ENCODE results near the gene BSDC1. TPM values are rescaled to one million over a fixed set of nuclear protein-coding genes. Genes with fewer than 3 reads are reported as not detected.

BSDC1 gene
- total and polyA plus RNA-seq, 2 experiments from 2014 or later: 22.7 to 50.7 TPM

DNA sequence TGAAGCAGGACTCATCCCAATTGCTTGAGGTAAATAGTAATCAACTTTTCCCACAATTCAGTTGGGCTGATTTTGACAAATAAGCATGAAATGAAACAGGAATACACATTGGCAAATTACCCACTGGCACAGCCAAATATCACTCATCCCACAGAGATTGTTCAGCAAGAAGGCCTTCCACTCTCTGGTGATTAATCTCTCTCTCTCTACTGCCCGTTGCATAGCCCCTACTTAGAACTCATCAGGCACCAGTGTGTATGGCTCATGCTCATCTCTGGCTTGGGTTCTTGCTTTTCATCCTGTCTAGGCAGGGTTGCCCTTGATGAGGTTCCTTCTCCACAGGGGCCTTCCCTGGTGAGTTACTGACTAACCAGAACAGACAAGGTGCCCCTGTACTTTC lies 1.1 kb downstream of the BSDC1 start:
- H3K9me3 Mint-ChIP-seq: peaks cover 11% of the 10 kb centered on the region; the same call in 2 of the 3 replicates
- ATAC-seq (no peak), DNase-seq (ENCODE audit: low spot score) (no peak)
- H3K4me1 ChIP-seq (ENCODE audit: insufficient read depth): peaks cover 10% of the 10 kb centered on the region; the same call in 1 of the 2 replicates
- H3F3A ChIP-seq (replicated peaks; ENCODE audit: low read depth): peaks cover 9% of the 10 kb centered on the region; the same call in 1 of the 2 replicates
- H3K4me1 Mint-ChIP-seq: peaks cover 13% of the 10 kb centered on the region; the same call in 2 of the 3 replicates
- peak overlapping the region; percentile 84 for H3K4me2 ChIP-seq
- peak overlapping the region; percentile 100; the same call in 1 of the 2 replicates for H3K27ac Mint-ChIP-seq
- no peak overlapping the region for H2AFZ ChIP-seq
- peak overlapping the region; percentile 70 for H3K4me3 ChIP-seq
- no peaks in the 10 kb centered on the region for H3K36me3 ChIP-seq (ENCODE audit: insufficient read depth)
- no peak for TF ChIP-seq NANOG (IDR thresholded peaks at IDR 0.05; ENCODE audit: borderline replicate concordance)
- TF ChIP-seq STAT1 (IDR thresholded peaks at IDR 0.05; ENCODE audit: unreplicated experiment): no peak
- TF ChIP-seq, protein P1, sequence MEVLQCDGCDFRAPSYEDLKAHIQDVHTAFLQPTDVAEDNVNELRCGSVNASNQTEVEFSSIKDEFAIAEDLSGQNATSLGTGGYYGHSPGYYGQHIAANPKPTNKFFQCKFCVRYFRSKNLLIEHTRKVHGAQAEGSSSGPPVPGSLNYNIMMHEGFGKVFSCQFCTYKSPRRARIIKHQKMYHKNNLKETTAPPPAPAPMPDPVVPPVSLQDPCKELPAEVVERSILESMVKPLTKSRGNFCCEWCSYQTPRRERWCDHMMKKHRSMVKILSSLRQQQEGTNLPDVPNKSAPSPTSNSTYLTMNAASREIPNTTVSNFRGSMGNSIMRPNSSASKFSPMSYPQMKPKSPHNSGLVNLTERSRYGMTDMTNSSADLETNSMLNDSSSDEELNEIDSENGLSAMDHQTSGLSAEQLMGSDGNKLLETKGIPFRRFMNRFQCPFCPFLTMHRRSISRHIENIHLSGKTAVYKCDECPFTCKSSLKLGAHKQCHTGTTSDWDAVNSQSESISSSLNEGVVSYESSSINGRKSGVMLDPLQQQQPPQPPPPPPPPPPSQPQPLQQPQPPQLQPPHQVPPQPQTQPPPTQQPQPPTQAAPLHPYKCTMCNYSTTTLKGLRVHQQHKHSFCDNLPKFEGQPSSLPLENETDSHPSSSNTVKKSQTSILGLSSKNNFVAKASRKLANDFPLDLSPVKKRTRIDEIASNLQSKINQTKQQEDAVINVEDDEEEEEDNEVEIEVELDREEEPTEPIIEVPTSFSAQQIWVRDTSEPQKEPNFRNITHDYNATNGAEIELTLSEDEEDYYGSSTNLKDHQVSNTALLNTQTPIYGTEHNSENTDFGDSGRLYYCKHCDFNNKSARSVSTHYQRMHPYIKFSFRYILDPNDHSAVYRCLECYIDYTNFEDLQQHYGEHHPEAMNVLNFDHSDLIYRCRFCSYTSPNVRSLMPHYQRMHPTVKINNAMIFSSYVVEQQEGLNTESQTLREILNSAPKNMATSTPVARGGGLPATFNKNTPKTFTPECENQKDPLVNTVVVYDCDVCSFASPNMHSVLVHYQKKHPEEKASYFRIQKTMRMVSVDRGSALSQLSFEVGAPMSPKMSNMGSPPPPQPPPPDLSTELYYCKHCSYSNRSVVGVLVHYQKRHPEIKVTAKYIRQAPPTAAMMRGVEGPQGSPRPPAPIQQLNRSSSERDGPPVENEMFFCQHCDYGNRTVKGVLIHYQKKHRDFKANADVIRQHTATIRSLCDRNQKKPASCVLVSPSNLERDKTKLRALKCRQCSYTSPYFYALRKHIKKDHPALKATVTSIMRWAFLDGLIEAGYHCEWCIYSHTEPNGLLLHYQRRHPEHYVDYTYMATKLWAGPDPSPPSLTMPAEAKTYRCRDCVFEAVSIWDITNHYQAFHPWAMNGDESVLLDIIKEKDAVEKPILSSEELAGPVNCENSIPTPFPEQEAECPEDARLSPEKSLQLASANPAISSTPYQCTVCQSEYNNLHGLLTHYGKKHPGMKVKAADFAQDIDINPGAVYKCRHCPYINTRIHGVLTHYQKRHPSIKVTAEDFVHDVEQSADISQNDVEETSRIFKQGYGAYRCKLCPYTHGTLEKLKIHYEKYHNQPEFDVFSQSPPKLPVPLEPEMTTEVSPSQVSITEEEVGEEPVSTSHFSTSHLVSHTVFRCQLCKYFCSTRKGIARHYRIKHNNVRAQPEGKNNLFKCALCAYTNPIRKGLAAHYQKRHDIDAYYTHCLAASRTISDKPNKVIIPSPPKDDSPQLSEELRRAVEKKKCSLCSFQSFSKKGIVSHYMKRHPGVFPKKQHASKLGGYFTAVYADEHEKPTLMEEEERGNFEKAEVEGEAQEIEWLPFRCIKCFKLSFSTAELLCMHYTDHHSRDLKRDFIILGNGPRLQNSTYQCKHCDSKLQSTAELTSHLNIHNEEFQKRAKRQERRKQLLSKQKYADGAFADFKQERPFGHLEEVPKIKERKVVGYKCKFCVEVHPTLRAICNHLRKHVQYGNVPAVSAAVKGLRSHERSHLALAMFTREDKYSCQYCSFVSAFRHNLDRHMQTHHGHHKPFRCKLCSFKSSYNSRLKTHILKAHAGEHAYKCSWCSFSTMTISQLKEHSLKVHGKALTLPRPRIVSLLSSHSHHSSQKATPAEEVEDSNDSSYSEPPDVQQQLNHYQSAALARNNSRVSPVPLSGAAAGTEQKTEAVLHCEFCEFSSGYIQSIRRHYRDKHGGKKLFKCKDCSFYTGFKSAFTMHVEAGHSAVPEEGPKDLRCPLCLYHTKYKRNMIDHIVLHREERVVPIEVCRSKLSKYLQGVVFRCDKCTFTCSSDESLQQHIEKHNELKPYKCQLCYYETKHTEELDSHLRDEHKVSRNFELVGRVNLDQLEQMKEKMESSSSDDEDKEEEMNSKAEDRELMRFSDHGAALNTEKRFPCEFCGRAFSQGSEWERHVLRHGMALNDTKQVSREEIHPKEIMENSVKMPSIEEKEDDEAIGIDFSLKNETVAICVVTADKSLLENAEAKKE (CRISPR knock-in tag; IDR thresholded peaks at IDR 0.05): no peak
- TF ChIP-seq EZH2 (IDR thresholded peaks at IDR 0.05; ENCODE audit: low read depth, unreplicated experiment): no peak
- no peak for TF ChIP-seq CREB1 (CRISPR knock-in tag; IDR thresholded peaks at IDR 0.05; ENCODE audit: low read depth)
- no peak for TF ChIP-seq EZH2phosphoT487 (IDR thresholded peaks at IDR 0.05; ENCODE audit: unreplicated experiment)
- TF ChIP-seq, protein P2, sequence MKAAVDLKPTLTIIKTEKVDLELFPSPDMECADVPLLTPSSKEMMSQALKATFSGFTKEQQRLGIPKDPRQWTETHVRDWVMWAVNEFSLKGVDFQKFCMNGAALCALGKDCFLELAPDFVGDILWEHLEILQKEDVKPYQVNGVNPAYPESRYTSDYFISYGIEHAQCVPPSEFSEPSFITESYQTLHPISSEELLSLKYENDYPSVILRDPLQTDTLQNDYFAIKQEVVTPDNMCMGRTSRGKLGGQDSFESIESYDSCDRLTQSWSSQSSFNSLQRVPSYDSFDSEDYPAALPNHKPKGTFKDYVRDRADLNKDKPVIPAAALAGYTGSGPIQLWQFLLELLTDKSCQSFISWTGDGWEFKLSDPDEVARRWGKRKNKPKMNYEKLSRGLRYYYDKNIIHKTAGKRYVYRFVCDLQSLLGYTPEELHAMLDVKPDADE (IDR thresholded peaks at IDR 0.05): no peak
- TF ChIP-seq, protein P3, sequence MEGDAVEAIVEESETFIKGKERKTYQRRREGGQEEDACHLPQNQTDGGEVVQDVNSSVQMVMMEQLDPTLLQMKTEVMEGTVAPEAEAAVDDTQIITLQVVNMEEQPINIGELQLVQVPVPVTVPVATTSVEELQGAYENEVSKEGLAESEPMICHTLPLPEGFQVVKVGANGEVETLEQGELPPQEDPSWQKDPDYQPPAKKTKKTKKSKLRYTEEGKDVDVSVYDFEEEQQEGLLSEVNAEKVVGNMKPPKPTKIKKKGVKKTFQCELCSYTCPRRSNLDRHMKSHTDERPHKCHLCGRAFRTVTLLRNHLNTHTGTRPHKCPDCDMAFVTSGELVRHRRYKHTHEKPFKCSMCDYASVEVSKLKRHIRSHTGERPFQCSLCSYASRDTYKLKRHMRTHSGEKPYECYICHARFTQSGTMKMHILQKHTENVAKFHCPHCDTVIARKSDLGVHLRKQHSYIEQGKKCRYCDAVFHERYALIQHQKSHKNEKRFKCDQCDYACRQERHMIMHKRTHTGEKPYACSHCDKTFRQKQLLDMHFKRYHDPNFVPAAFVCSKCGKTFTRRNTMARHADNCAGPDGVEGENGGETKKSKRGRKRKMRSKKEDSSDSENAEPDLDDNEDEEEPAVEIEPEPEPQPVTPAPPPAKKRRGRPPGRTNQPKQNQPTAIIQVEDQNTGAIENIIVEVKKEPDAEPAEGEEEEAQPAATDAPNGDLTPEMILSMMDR (conservative IDR thresholded peaks at IDR 0.05; ENCODE audit: low read depth in 2 of 2): no peak
- no peak for TF ChIP-seq POLR2AphosphoS5 (IDR thresholded peaks at IDR 0.05; ENCODE audit: low read depth)
- no peak for TF ChIP-seq ZNF114 (CRISPR knock-in tag; IDR thresholded peaks at IDR 0.05)
- no peak for TF ChIP-seq JUNB (IDR thresholded peaks at IDR 0.05; ENCODE audit: unreplicated experiment)
- TF ChIP-seq ZNF331 (CRISPR knock-in tag; IDR thresholded peaks at IDR 0.05; ENCODE audit: low read depth): no peak
- TF ChIP-seq, protein P4, sequence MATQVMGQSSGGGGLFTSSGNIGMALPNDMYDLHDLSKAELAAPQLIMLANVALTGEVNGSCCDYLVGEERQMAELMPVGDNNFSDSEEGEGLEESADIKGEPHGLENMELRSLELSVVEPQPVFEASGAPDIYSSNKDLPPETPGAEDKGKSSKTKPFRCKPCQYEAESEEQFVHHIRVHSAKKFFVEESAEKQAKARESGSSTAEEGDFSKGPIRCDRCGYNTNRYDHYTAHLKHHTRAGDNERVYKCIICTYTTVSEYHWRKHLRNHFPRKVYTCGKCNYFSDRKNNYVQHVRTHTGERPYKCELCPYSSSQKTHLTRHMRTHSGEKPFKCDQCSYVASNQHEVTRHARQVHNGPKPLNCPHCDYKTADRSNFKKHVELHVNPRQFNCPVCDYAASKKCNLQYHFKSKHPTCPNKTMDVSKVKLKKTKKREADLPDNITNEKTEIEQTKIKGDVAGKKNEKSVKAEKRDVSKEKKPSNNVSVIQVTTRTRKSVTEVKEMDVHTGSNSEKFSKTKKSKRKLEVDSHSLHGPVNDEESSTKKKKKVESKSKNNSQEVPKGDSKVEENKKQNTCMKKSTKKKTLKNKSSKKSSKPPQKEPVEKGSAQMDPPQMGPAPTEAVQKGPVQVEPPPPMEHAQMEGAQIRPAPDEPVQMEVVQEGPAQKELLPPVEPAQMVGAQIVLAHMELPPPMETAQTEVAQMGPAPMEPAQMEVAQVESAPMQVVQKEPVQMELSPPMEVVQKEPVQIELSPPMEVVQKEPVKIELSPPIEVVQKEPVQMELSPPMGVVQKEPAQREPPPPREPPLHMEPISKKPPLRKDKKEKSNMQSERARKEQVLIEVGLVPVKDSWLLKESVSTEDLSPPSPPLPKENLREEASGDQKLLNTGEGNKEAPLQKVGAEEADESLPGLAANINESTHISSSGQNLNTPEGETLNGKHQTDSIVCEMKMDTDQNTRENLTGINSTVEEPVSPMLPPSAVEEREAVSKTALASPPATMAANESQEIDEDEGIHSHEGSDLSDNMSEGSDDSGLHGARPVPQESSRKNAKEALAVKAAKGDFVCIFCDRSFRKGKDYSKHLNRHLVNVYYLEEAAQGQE (IDR thresholded peaks at IDR 0.05; ENCODE audit: unreplicated experiment): no peak
- no peak overlapping the region; the same call in 1 of the 2 replicates for H3K27ac ChIP-seq (ENCODE audit: low read depth)
- peaks cover 19% of the 10 kb centered on the region for H3K36me3 Mint-ChIP-seq (ENCODE audit: low read depth)
- no peaks in the 10 kb centered on the region for H3K9me2 ChIP-seq (ENCODE audit: insufficient read depth)
- no peaks in the 10 kb centered on the region; the same call in 1 of the 2 replicates for H4K20me1 ChIP-seq (replicated peaks; ENCODE audit: insufficient read depth)
- peak overlapping the region; percentile 100 for H3K4me3 Mint-ChIP-seq
- peaks cover 42% of the 10 kb centered on the region for H3K79me2 ChIP-seq (replicated peaks; ENCODE audit: insufficient read depth)
- no peaks in the 10 kb centered on the region for H3K27me3 ChIP-seq (ENCODE audit: insufficient read depth)
- H3K27me3 Mint-ChIP-seq (ENCODE audit: insufficient read depth, low read depth, poor library complexity): peaks cover 10% of the 10 kb centered on the region

Measured in GM23338 (cell line).